ENCODE data around the gene MEG3. TPM values are rescaled to one million over a fixed set of nuclear protein-coding genes. Genes with fewer than 3 reads are reported as not detected.

Gene MEG3
- total and polyA plus RNA-seq, 9 of the 15 experiments (the other 6 are each of a cell fraction or from before 2014, with no cell fraction given) = 0.10 to 5.3 (median 1.0) TPM; not detected in 1

GRCh38 chr14:100816286-100816949 is 9.5 kb upstream of the MEG3 start:
- BruUV-seq (replicated peaks) = no TSS peak
- DNase-seq (ENCODE audit: extremely low read depth in 1 of 4, low spot score in 3 of 4) (no peak), FAIRE-seq (no peak), ATAC-seq (no peak)
- Histone ChIP-seq H3K4me3 (no peak overlapping the region), H3K9me3 (replicated peaks; ENCODE audit: control insufficient read depth, insufficient read depth, low read depth, low read length) (no peaks in the 10 kb centered on the region; the same call in 1 of the 2 replicates), H2AFZ (ENCODE audit: low read depth, low read length) (peak overlapping the region; percentile 62; the same call in 1 of the 2 replicates), H3K36me3 (ENCODE audit: control insufficient read depth, insufficient read depth, low read length) (no peaks in the 10 kb centered on the region), H3K9ac (ENCODE audit: insufficient read depth in 1 of 2, low read depth in 2 of 2, low read length in 2 of 2) (no peak overlapping the region), H3K27ac (ENCODE audit: extremely low read depth, low read depth, low read length) (no peak overlapping the region), H3K9me1 (ENCODE audit: control insufficient read depth, insufficient read depth, low read length) (no peaks in the 10 kb centered on the region), H3K27me3 (ENCODE audit: control insufficient read depth in 2 of 2, insufficient read depth in 2 of 2, low read length in 2 of 2) (no peaks in the 10 kb centered on the region), H3K79me2 (ENCODE audit: control insufficient read depth, insufficient read depth, low read length) (no peaks in the 10 kb centered on the region), H3K4me2 (ENCODE audit: insufficient read depth, low read length) (no peak overlapping the region), H3K4me1 (replicated peaks in 1 of 2; ENCODE audit: control insufficient read depth in 2 of 2, insufficient read depth in 2 of 2, low read length in 2 of 2) (peaks cover 4 to 17% of the 10 kb centered on the region in 2 experiments; a peak in 3 of 5 replicates), H4K20me1 (replicated peaks; ENCODE audit: control insufficient read depth, insufficient read depth, low read length) (no peaks in the 10 kb centered on the region)
- intact Hi-C loops (cut with micrococcal nuclease) (no loop called here), in situ Hi-C loops (cut with MboI) (no loop called here)
- 62% methylated on average over 5 of the region's 5 CpGs for WGBS (ENCODE audit: insufficient coverage, low coverage, missing lambda C conversion rate)
- POLR2A ChIA-PET = interaction anchor here (0.6 kb wide), 1 partner anchor 652 kb away, joined by 3 read pairs; no protein-coding TSS in a partner anchor
- TF ChIP-seq ZNF3 (CRISPR knock-in tag; IDR thresholded peaks at IDR 0.05) (no peak), STAG1 (CRISPR knock-in tag; IDR thresholded peaks at IDR 0.05; ENCODE audit: borderline replicate concordance) (no peak), ZNF212 (CRISPR knock-in tag; IDR thresholded peaks at IDR 0.05) (no peak), RFX5 (IDR thresholded peaks at IDR 0.05; ENCODE audit: low read depth, low read length) (no peak), ZSCAN29 (IDR thresholded peaks at IDR 0.05) (no peak), GTF3C2 (IDR thresholded peaks at IDR 0.05; ENCODE audit: borderline replicate concordance, extremely low read depth, insufficient read length) (no peak), ZFP1 (CRISPR knock-in tag; IDR thresholded peaks at IDR 0.05) (no peak), FOXA1 (IDR thresholded peaks at IDR 0.05; ENCODE audit: borderline replicate concordance) (no peak), SNIP1 (IDR thresholded peaks at IDR 0.05; ENCODE audit: low read depth) (no peak), SRSF7 (optimal IDR thresholded peaks at IDR 0.05; ENCODE audit: low read depth, low read length) (no peak), CREB1 (IDR thresholded peaks at IDR 0.05) (no peak), CREB1 (CRISPR knock-in tag; IDR thresholded peaks at IDR 0.05) (no peak), IFI16 (CRISPR knock-in tag; IDR thresholded peaks at IDR 0.05) (no peak), CTCF (IDR thresholded peaks at IDR 0.05 in 2 of 3, conservative IDR thresholded peaks at IDR 0.05 in 1 of 3; ENCODE audit: insufficient read depth in 2 of 3, low read depth in 1 of 3, low read length in 3 of 3) (no peak), CBX8 (IDR thresholded peaks at IDR 0.05; ENCODE audit: borderline replicate concordance, extremely low read depth, low read depth, low read length, poor library complexity, severe bottlenecking) (no peak), C11orf30 (IDR thresholded peaks at IDR 0.05; ENCODE audit: low read depth) (no peak), MTA2 (IDR thresholded peaks at IDR 0.05; ENCODE audit: low read depth) (no peak)
- CTCF ChIA-PET (ENCODE audit: low intra/inter-chr PET ratio) = no interaction called here

All from K562 (cell line).